OCI-LY1 (cell line): ENCODE results near the gene GLYATL3.

Experiments
- EZH2 ChIP-seq: fragments of 200-600 bp; sonication (generic), shearing (Covaris generic); IDR thresholded peaks from 2 replicates; pipeline ENCODE4 v1.8.0; 2017; ENCODE audit warnings: borderline replicate concordance, mixed run types, mild to moderate bottlenecking, antibody characterized with exemption, low read length, moderate library complexity, mixed read lengths
- TF ChIP-seq, protein P1 (sequence below): fragments of 200-600 bp; sonication (generic), shearing (Covaris generic); IDR thresholded peaks from 2 replicates; pipeline ENCODE4 v1.5.1; 2017; ENCODE audit warnings: mild to moderate bottlenecking, antibody characterized with exemption, low read length, moderate library complexity, mixed read lengths

DNA sequence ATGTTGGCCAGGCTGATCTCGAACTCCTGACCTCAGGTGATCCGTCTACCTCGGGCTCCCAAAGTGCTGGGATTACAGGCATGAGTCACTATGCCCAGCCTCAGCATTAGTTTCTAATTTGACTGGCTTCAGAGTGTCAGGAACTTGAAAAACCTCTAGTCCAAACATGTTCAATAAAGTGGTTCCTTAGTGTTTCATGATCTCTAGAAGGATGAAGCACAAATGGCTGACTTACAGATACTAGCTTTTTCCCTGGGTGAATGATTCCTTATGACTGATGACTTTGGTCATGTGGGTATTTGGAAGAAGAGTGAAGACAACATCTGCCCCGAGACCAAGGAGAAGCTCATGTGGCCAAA is 16.4 kb downstream of the GLYATL3 start:
- TF ChIP-seq, protein P1, sequence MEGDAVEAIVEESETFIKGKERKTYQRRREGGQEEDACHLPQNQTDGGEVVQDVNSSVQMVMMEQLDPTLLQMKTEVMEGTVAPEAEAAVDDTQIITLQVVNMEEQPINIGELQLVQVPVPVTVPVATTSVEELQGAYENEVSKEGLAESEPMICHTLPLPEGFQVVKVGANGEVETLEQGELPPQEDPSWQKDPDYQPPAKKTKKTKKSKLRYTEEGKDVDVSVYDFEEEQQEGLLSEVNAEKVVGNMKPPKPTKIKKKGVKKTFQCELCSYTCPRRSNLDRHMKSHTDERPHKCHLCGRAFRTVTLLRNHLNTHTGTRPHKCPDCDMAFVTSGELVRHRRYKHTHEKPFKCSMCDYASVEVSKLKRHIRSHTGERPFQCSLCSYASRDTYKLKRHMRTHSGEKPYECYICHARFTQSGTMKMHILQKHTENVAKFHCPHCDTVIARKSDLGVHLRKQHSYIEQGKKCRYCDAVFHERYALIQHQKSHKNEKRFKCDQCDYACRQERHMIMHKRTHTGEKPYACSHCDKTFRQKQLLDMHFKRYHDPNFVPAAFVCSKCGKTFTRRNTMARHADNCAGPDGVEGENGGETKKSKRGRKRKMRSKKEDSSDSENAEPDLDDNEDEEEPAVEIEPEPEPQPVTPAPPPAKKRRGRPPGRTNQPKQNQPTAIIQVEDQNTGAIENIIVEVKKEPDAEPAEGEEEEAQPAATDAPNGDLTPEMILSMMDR, result no peak
- TF ChIP-seq EZH2, result no peak
